Activated CD4-positive, alpha-beta T cell treated with anti-CD3 and anti-CD28 coated beads, Interleukin-2, amount 10 ng/mL, durations not matched to agents 24 days and 14 days (primary cell): Measurements from ENCODE around the gene GPSM1. TPM values are rescaled to one million over a fixed set of nuclear protein-coding genes. Genes with fewer than 3 reads are reported as not detected.
A peak's percentile ranks its signal among the peaks of the same experiment; 100 is the strongest.

Source experiments
- DNase-seq: peaks from one replicate; pipeline ENCODE4 v3.0.0; 2022
- H3K27ac Mint-ChIP-seq: one replicate; pipeline ENCODE4 v1.8.0; 2022; ENCODE audit warnings: mild to moderate bottlenecking, mixed read lengths
- H3K27me3 Mint-ChIP-seq: one replicate; pipeline ENCODE4 v1.8.0; 2022; ENCODE audit warnings: mixed read lengths
- H3K36me3 Mint-ChIP-seq: one replicate; pipeline ENCODE4 v1.8.0; 2022; ENCODE audit warnings: low read depth, mild to moderate bottlenecking, mixed read lengths
- H3K4me1 Mint-ChIP-seq: one replicate; pipeline ENCODE4 v1.8.0; 2021; ENCODE audit warnings: mixed read lengths
- H3K4me3 Mint-ChIP-seq: one replicate; pipeline ENCODE4 v1.8.0; 2022; ENCODE audit warnings: mild to moderate bottlenecking, moderate library complexity, mixed read lengths
- H3K9me3 Mint-ChIP-seq: one replicate; pipeline ENCODE4 v1.8.0; 2021; ENCODE audit warnings: mixed read lengths
- intact Hi-C: fragments of 100-400 bp; cut with micrococcal nuclease; formaldehyde crosslinking; loops from one replicate; pipeline ENCODE4 v1.15.1; 2023
- total RNA-seq: library from RNA; stranded (reverse); gene quantifications from 2 replicates; pipeline ENCODE4 v1.2.3, GENCODE V29; 2022

The GPSM1 gene
- total RNA-seq, 1 donor from 2014 or later: 19.2 TPM

DNA sequence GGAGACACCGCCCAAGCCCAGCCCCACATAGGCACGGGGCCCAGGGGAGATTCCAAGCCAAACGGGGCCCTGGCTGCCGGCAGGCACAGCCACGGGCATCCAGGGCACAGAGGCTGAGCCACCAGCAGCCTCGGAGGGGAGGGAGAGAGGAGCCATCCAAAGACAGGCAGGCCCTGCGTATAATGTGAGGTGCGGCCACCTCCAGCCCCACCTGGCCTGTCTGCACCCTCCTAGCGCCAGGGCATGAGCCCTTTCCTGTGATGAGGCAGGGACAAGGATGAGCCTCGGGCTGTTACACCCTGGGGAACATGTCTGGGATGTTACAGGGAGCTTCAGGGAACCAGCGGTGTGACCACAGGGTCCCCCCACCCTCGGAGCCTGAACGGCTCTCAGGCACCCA, 22.4 kb upstream of the GPSM1 start:
- DNase-seq: no peak
- no peak overlapping the region for H3K4me3 Mint-ChIP-seq
- H3K4me1 Mint-ChIP-seq: peaks cover 2% of the 10 kb centered on the region
- no peak overlapping the region for H3K27ac Mint-ChIP-seq
- H3K36me3 Mint-ChIP-seq: no peaks in the 10 kb centered on the region
- H3K27me3 Mint-ChIP-seq: peaks cover 4% of the 10 kb centered on the region
- intact Hi-C loops: no loop called here
- H3K9me3 Mint-ChIP-seq: no peaks in the 10 kb centered on the region

DNA sequence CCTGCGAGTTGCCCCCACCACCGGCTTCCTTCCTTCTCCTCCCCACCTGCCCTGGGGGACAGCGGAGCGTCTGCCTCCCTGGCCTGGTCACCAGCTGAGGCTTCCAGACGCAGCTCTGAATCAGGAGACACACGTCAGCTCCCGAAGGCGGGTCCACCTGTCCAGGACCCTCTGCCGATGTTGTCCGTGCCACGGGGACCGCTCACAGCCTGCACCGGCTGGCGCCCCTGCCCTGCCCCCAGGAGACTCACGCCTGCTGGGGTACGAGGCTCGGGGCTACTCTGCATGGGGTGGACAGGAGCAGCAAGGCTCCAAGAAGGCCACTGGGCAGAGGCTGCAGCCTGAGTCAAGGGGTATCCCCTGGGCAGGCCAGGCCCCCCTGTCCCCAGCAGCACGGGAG, 21.5 kb upstream of the GPSM1 start:
- peaks cover 4% of the 10 kb centered on the region for H3K27me3 Mint-ChIP-seq
- intact Hi-C loops: no loop called here

DNA sequence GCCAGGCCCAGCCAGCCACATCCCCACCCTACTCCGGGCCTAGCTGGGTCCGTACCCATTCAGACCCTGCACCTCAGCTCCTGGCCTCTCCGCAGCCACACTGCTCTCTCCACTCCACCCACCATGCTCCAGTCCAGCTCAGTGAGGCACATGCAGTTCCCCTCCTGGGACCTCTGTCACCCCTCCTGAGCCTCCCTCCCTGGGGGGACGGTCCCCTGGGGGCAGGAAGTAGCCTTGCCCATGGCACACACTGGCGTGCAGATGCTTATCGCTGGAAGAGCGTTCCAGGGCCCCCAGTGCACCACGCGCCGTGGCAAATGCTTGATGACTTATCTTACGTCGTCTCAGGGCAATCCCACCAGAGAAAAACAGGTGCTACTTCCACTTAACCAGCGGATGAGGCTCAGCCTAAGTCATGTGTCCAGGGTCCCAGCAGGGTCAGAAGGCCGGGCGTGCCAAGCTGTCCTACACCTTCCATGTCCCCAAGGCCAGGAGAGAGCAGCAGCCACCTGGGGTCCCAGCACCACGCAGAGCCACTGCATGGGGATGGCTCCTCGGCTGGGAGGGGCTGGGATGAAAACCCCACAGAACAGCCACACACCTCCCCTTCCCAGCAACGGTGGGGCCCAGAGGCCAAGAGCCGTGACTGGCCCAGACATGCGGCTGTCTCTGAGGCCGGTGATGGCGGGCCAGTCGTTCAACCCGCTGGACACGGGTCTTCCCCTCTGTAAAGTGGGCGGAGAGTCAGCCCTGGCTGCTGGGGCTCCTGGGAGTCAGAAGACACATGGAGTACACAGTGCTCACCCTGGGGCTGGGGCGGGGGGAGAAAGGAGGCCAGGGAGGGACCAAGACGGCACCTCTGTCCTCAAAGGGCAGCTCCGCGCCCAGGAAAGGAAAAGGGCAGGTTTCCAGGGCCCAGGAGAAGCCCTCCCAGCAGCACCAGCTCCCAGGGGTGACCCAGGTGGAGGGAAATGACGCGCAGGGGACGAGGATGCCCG, 20.8 kb upstream of the GPSM1 start:
- Mint-ChIP-seq H3K36me3 (no peaks in the 10 kb centered on the region), H3K4me1 (peaks cover 2% of the 10 kb centered on the region), H3K9me3 (no peaks in the 10 kb centered on the region), H3K27ac (no peak overlapping the region), H3K27me3 (peaks cover 4% of the 10 kb centered on the region), H3K4me3 (no peak overlapping the region)
- no peak for DNase-seq
- intact Hi-C loops: no loop called here

More for the DNA sequence above, 21.5 kb upstream of the GPSM1 start:
- Mint-ChIP-seq H3K4me1 (peaks cover 2% of the 10 kb centered on the region), H3K9me3 (no peaks in the 10 kb centered on the region), H3K27ac (no peak overlapping the region), H3K36me3 (no peaks in the 10 kb centered on the region), H3K4me3 (no peak overlapping the region)
- no peak for DNase-seq

DNA sequence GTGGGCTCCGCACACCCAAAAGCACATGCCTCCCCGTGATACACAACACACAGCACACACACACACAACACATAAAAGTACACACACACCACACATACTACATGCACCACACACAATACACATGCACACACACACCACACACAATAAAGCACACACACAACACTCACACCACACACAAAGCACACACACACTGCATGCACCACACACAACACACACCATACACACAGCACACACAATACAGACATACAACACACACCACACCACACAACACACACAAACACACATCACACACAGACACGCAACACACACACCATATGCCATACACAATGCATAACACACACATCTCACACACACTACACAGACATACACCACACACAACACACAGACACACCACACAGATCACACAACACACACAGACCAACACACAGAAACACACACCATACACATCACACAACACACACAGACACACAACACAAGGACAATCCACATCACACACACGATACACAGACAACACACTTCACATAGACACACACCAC, 20.1 kb upstream of the GPSM1 start:
- Mint-ChIP-seq H3K27ac (no peak overlapping the region), H3K4me3 (no peak overlapping the region), H3K9me3 (no peaks in the 10 kb centered on the region), H3K4me1 (peaks cover 2% of the 10 kb centered on the region), H3K36me3 (no peaks in the 10 kb centered on the region), H3K27me3 (peaks cover 4% of the 10 kb centered on the region)
- intact Hi-C loops: no loop called here
- DNase-seq: no peak

DNA sequence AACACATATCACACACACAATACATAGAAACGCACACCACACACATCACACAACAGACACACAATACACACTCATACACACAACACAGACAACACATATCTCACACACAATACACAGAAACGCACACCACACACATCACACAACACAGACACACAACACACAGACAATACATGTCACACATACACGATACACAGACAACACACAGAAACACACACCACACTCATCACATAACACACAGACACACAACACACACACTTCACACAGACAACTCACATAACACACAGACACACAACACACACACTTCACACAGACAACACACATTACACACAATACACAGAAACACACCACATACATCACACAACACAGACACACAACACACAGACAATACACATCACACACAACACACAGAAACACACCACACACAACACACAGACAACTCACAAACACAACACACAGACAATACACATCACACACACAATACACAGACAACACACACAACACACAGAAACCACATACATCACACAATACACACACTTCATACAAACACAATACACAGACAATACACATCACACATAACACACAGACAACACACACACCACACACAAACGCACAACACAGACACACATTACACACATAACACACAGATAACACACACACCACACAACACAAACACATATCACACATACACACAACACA, 19.2 kb upstream of the GPSM1 start:
- intact Hi-C loops: no loop called here
- Mint-ChIP-seq H3K4me3 (no peak overlapping the region), H3K27me3 (peaks cover 4% of the 10 kb centered on the region), H3K4me1 (peaks cover 2% of the 10 kb centered on the region), H3K9me3 (no peaks in the 10 kb centered on the region), H3K36me3 (no peaks in the 10 kb centered on the region), H3K27ac (no peak overlapping the region)
- DNase-seq: no peak

DNA sequence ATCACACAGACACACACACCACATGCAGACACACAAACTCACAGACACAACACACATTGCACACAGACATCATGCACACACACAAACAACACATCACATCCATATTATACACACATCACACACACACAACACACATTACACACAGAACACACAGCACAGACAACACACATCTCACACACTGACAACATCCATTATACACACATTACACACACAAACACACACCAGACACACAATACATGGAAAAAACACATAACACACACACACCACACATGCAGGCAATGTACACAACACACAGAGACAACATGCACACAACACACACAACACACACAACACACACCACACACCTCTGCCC, 18.7 kb upstream of the GPSM1 start:
- Mint-ChIP-seq H3K27ac (no peak overlapping the region), H3K9me3 (no peaks in the 10 kb centered on the region), H3K4me1 (peaks cover 2% of the 10 kb centered on the region), H3K4me3 (no peak overlapping the region), H3K27me3 (peaks cover 4% of the 10 kb centered on the region), H3K36me3 (no peaks in the 10 kb centered on the region)
- DNase-seq: no peak
- intact Hi-C loops: no loop called here

DNA sequence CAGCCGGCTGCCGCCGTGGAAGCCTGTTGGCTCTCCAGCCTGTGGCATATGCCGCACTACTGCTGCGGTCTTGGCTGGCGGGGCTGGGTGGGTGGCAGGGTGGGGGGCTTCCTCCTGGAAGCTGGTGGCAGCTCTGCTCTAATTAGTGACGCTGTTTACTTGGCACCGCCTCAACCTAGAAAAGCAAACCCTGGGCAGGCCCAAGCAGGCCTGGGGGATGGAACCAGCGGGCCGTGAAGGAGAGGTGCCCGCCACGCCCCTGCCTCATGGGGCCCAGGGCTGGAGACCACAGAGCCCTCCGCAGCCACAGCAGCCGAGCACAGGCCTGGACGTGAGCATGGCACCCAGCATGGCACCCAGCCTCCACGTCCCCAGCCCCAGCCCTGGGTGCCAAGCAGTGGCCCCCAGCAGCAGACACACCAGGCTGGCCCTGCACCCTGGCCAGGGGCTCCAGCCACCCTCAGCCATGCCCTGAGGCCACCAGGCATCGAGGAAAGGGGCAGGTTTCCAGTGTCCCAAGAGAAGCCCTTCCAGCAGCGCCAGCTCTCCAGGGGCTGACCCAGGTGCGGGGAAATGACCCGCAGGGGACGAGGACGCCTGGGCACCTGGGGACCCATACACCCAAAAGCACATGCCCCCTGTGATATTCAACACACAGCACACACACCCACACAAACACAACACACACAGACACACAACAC, 18.1 kb upstream of the GPSM1 start:
- Mint-ChIP-seq H3K4me3 (no peak overlapping the region), H3K4me1 (peaks cover 2% of the 10 kb centered on the region), H3K9me3 (no peaks in the 10 kb centered on the region), H3K36me3 (no peaks in the 10 kb centered on the region), H3K27ac (no peak overlapping the region), H3K27me3 (peaks cover 4% of the 10 kb centered on the region)
- no peak for DNase-seq
- intact Hi-C loops: no loop called here

DNA sequence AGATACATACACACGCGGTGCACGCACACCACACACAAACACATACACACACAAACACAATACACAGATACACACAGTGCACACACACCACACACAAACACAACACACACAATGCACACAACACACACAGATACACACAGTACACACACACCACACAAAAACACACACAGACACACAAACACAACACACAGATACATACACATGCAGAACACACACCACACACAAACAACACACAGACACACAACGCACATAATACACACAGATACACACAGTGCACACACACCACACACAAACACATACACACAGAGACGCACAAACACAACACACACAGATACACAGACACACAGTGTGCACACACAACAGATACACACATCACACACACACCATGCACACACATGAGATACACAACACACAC, 17.5 kb upstream of the GPSM1 start:
- no peak for DNase-seq
- no peaks in the 10 kb centered on the region for H3K9me3 Mint-ChIP-seq
- H3K4me3 Mint-ChIP-seq: no peak overlapping the region
- H3K36me3 Mint-ChIP-seq: no peaks in the 10 kb centered on the region
- H3K4me1 Mint-ChIP-seq: peaks cover 2% of the 10 kb centered on the region
- H3K27me3 Mint-ChIP-seq: peaks cover 4% of the 10 kb centered on the region
- intact Hi-C loops: no loop called here
- H3K27ac Mint-ChIP-seq: no peak overlapping the region

DNA sequence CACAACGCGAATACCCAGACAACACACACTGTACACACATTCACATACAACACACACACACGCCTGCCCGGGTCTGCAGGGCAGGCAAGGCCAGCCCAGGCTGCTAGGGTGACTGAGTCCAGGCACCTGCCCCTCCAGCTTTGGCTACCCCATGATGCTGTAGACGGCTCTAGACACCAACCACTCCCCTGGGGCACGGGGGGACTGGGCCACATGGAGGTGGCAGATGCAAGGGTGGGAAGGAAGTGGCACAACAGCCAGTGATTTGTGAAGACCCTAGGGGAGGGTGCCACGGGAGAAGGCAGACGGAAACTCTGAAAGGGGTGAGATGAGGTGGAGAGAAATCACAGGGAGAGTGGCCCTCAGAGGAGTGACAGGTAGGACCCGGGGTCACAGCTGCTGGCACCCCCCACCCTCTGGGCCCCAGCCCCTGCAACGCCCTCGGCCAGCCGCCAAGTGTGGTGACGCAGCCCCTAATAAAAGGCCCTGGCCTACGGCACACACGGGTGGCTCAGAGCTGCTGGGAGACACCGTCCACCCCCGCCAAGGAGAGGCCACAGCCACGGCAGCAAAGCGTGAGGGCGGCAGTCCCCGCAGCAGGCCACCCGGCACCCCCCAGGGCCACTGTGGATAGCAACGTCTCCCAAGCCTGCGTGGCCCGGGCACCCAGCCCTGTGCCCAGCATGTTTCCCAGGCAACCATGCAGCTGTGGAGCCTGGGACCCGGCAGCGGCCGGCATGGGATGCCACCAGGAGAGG, 16.9 kb upstream of the GPSM1 start:
- no peak overlapping the region for H3K27ac Mint-ChIP-seq
- H3K36me3 Mint-ChIP-seq: no peaks in the 10 kb centered on the region
- peaks cover 4% of the 10 kb centered on the region for H3K9me3 Mint-ChIP-seq
- no peak for DNase-seq
- peaks cover 4% of the 10 kb centered on the region for H3K27me3 Mint-ChIP-seq
- no peak overlapping the region for H3K4me3 Mint-ChIP-seq
- intact Hi-C loops: no loop called here
- peaks cover 2% of the 10 kb centered on the region for H3K4me1 Mint-ChIP-seq

DNA sequence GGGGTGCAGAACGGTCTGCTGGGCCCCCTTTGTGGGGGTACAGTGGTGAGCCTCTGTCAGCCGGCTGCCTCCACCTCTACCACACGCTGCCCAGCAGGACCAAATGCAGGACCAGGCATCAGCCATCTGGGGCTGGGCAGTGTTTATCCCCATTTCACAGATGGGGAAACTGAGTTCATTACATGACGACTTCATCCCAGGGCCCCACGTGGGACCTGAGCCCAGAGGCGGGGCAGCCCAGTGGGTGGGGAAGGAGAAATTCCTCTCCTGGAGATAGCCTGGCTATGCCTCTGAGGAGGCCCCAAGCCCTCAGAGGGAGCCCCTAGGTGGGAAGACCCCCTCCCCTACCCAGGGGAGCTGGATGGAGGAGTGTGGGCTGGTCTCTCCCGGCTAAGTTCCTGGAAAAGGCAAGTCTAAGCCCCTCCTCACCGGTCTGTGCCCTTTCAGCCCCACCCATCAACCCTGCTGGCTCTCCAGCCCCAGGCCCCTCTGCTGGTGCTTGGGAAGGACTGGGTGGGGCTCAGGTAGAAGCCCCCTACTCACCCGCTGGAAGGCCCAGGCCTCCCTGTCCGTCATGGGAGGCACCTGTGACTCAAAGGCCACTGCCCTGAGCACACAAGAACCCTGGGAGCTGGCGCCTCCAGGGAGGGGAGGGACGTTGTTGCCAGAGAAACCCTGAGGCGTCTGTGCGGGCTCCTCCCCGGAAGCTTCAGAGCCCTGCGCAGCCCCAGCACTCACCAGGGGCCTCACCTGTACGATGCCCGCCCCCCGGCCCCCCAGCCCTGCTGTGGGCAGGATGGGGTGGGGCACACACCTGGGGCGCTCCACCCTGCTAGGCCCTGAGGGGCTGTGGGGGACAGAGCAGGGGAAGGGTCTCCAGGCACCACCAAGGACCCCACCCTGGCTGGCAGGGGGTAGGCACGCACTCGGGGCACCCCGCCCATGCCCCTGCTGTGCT, 16.0 kb upstream of the GPSM1 start:
- H3K4me3 Mint-ChIP-seq: no peak overlapping the region
- H3K36me3 Mint-ChIP-seq: no peaks in the 10 kb centered on the region
- no peak overlapping the region for H3K27ac Mint-ChIP-seq
- intact Hi-C loops: loop anchor here (1.0 kb wide), 1 partner anchor 89 kb away; the partner anchor contains the start of gene SNAPC4
- no peaks in the 10 kb centered on the region for H3K4me1 Mint-ChIP-seq
- peaks cover 10% of the 10 kb centered on the region for H3K9me3 Mint-ChIP-seq
- DNase-seq: no peak
- peaks cover 1% of the 10 kb centered on the region for H3K27me3 Mint-ChIP-seq

DNA sequence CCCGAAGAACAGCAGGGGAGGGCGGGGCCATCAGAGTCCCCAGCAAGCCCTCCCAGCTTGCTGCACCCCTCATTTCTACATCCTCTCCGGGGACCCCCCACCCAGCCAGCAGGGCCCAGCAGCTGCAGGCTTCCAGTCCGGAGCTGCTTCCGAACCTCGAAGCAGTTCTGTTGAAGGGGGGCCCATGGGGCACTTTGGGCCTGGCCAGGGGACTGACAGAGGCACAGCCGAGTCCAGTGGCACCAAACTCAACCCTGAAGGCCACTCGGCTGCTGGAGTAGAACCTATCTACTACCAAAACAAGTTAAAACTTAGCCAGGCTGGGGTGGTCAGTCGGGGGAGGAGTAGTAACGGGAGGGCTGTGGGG, 15.3 kb upstream of the GPSM1 start:
- Mint-ChIP-seq H3K9me3 (peaks cover 14% of the 10 kb centered on the region), H3K27ac (no peak overlapping the region), H3K4me1 (no peaks in the 10 kb centered on the region), H3K4me3 (no peak overlapping the region), H3K27me3 (no peaks in the 10 kb centered on the region), H3K36me3 (no peaks in the 10 kb centered on the region)
- intact Hi-C loops: loop anchor here (1.0 kb wide), 1 partner anchor 88 kb away; the partner anchor contains the start of gene SNAPC4
- DNase-seq: no peak

DNA sequence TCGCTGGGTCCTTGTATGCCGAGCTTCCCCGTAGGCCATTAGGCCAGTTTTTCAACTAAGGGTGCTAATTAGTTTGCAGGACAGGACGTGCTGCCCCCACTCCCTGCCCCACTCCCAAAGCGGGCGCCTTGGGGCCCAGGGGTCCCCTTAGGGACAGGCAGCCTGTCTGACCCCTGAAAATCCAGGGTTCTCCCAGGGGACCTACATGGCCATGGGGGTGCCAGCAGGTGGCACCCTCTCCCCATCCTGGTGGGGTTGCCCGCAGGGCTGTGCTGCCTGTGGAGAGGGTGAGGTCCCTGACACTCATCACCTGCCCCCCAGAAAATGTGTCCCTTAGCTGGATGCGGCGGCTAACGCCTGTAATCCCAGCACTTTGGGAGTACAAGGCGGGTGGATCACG, 14.9 kb upstream of the GPSM1 start:
- DNase-seq: peak; percentile 80

More for the DNA sequence above, 14.9 kb upstream of the GPSM1 start:
- intact Hi-C loops: loop anchor here (1.0 kb wide), 1 partner anchor 88 kb away; the partner anchor contains the start of gene SNAPC4
- Mint-ChIP-seq H3K9me3 (peaks cover 14% of the 10 kb centered on the region), H3K36me3 (no peaks in the 10 kb centered on the region), H3K4me1 (no peaks in the 10 kb centered on the region), H3K27me3 (no peaks in the 10 kb centered on the region), H3K4me3 (no peak overlapping the region), H3K27ac (no peak overlapping the region)
